ENCODE measurements around the gene PTPN6. TPM values are rescaled to one million over a fixed set of nuclear protein-coding genes. Genes with fewer than 3 reads are reported as not detected.

Gene PTPN6
- total RNA-seq, 1 donor from 2014 or later: 15.6 TPM

GRCh38 chr12:6955108-6956020, 4.2 kb downstream of the PTPN6 start:
- no peak overlapping the region for H3K27ac Mint-ChIP-seq

GRCh38 chr12:6956021-6956727, 5.0 kb downstream of the PTPN6 start:
- H3K36me3 Mint-ChIP-seq: no peaks in the 10 kb centered on the region
- no peak for TF ChIP-seq CTCF (conservative IDR thresholded peaks at IDR 0.05)
- H3K4me3 Mint-ChIP-seq: no peak overlapping the region
- peaks cover 5% of the 10 kb centered on the region for H3K4me1 Mint-ChIP-seq (ENCODE audit: unreplicated experiment)
- H3K27me3 Mint-ChIP-seq: no peaks in the 10 kb centered on the region
- no peaks in the 10 kb centered on the region for H3K9me3 Mint-ChIP-seq
- no peak overlapping the region for H3K27ac Mint-ChIP-seq
- DNase-seq (ENCODE audit: extremely low spot score, unreplicated experiment): no peak

More at GRCh38 chr12:6955108-6956020, 4.2 kb downstream of the PTPN6 start:
- H3K4me3 Mint-ChIP-seq: no peak overlapping the region
- no peaks in the 10 kb centered on the region for H3K9me3 Mint-ChIP-seq
- H3K36me3 Mint-ChIP-seq: no peaks in the 10 kb centered on the region
- no peak for TF ChIP-seq CTCF (conservative IDR thresholded peaks at IDR 0.05)
- peaks cover 5% of the 10 kb centered on the region for H3K4me1 Mint-ChIP-seq (ENCODE audit: unreplicated experiment)
- no peaks in the 10 kb centered on the region for H3K27me3 Mint-ChIP-seq
- no peak for DNase-seq (ENCODE audit: extremely low spot score, unreplicated experiment)

- DNase-seq (ENCODE audit: extremely low spot score, unreplicated experiment): no peak
- peaks cover 13% of the 10 kb centered on the region for H3K4me1 Mint-ChIP-seq (ENCODE audit: unreplicated experiment)
- no peaks in the 10 kb centered on the region for H3K27me3 Mint-ChIP-seq
- TF ChIP-seq CTCF (conservative IDR thresholded peaks at IDR 0.05): no peak
- no peak overlapping the region for H3K4me3 Mint-ChIP-seq
- H3K27ac Mint-ChIP-seq: no peak overlapping the region
- no peaks in the 10 kb centered on the region for H3K9me3 Mint-ChIP-seq
- no peaks in the 10 kb centered on the region for H3K36me3 Mint-ChIP-seq
These were observed 6.1 kb downstream of the PTPN6 start for GRCh38 chr12:6957151-6957701.

- Mint-ChIP-seq H3K4me1 (ENCODE audit: unreplicated experiment) (peaks cover 14% of the 10 kb centered on the region), H3K27me3 (no peaks in the 10 kb centered on the region), H3K27ac (no peak overlapping the region), H3K4me3 (no peak overlapping the region), H3K36me3 (no peaks in the 10 kb centered on the region), H3K9me3 (no peaks in the 10 kb centered on the region)
- TF ChIP-seq CTCF (conservative IDR thresholded peaks at IDR 0.05): no peak
- DNase-seq (ENCODE audit: extremely low spot score, unreplicated experiment): no peak
These were observed 6.8 kb downstream of the PTPN6 start for GRCh38 chr12:6957741-6958608.

- no peak overlapping the region for H3K4me3 Mint-ChIP-seq
- H3K27me3 Mint-ChIP-seq: no peaks in the 10 kb centered on the region
- no peak for TF ChIP-seq CTCF (conservative IDR thresholded peaks at IDR 0.05)
- H3K27ac Mint-ChIP-seq: no peak overlapping the region
- H3K36me3 Mint-ChIP-seq: no peaks in the 10 kb centered on the region
- H3K9me3 Mint-ChIP-seq: no peaks in the 10 kb centered on the region
- no peak for DNase-seq (ENCODE audit: extremely low spot score, unreplicated experiment)
- H3K4me1 Mint-ChIP-seq (ENCODE audit: unreplicated experiment): peaks cover 14% of the 10 kb centered on the region
These were observed 7.5 kb downstream of the PTPN6 start for GRCh38 chr12:6958609-6959057.

Measured in type B pancreatic cell (in vitro differentiated cells).